ENCODE data around the gene EVI5L. TPM values are rescaled to one million over a fixed set of nuclear protein-coding genes. Genes with fewer than 3 reads are reported as not detected.

The EVI5L gene
- total and polyA plus RNA-seq, 2 of the 13 experiments (the other 11 are each of a cell fraction or from before 2014, with no cell fraction given), result 1.7 to 2.4 TPM

GRCh38 chr19:7831452-7831851 is 1.4 kb downstream of the EVI5L start (continued):
- TF ChIP-seq CREM (IDR thresholded peaks at IDR 0.05), result no peak
- TF ChIP-seq CREM (CRISPR knock-in tag; IDR thresholded peaks at IDR 0.05), result no peak
- peak; percentile 22; the same call in 1 of the 2 replicates for TF ChIP-seq NFYC (CRISPR knock-in tag; IDR thresholded peaks at IDR 0.05)
- TF ChIP-seq ZNF550 (CRISPR knock-in tag; IDR thresholded peaks at IDR 0.05; ENCODE audit: borderline replicate concordance), result no peak
- TF ChIP-seq THAP11 (CRISPR knock-in tag; IDR thresholded peaks at IDR 0.05), result 0 out of 2 replicates have a peak, but pooled peaks have one; percentile 18
- TF ChIP-seq KAT8 (CRISPR knock-in tag; IDR thresholded peaks at IDR 0.05), result 0 out of 2 replicates have a peak, but pooled peaks have one; percentile 17
- no peak for TF ChIP-seq SCMH1 (CRISPR knock-in tag; IDR thresholded peaks at IDR 0.05; ENCODE audit: borderline replicate concordance)
- 0 out of 2 replicates have a peak, but pooled peaks have one; percentile 21 for TF ChIP-seq IRF2 (CRISPR knock-in tag; IDR thresholded peaks at IDR 0.05)
- peak; percentile 22; the same call in 1 of the 2 replicates for TF ChIP-seq SMC3 (IDR thresholded peaks at IDR 0.05; ENCODE audit: low read length)
- no peak for TF ChIP-seq BATF2 (CRISPR knock-in tag; IDR thresholded peaks at IDR 0.05)
- TF ChIP-seq HMGXB4 (CRISPR knock-in tag; IDR thresholded peaks at IDR 0.05; ENCODE audit: borderline replicate concordance in 1 of 2, low read depth in 1 of 2), result 0 out of 4 replicates have a peak, but pooled peaks of 1 of the 2 experiments have one; percentile 22
- 0 out of 2 replicates have a peak, but pooled peaks have one; percentile 11 for TF ChIP-seq ARID5B (CRISPR knock-in tag; IDR thresholded peaks at IDR 0.05)
- TF ChIP-seq ZNF687 (CRISPR knock-in tag; IDR thresholded peaks at IDR 0.05), result peak; percentile 58
- TF ChIP-seq THAP7 (CRISPR knock-in tag; IDR thresholded peaks at IDR 0.05), result no peak
- TF ChIP-seq MAX (IDR thresholded peaks at IDR 0.05), result 0 out of 2 replicates have a peak, but pooled peaks have one; percentile 25
- no peak for TF ChIP-seq NR2F6 (IDR thresholded peaks at IDR 0.05)
- TF ChIP-seq NR2F6 (CRISPR knock-in tag; IDR thresholded peaks at IDR 0.05), result peak; percentile 71
- no peak for TF ChIP-seq SP1 (IDR thresholded peaks at IDR 0.05)
- peak; percentile 54; the same call in 1 of the 2 replicates for TF ChIP-seq SP1 (CRISPR knock-in tag; IDR thresholded peaks at IDR 0.05)
- TF ChIP-seq NFE2L1 (CRISPR knock-in tag; IDR thresholded peaks at IDR 0.05; ENCODE audit: borderline replicate concordance), result no peak
